DOHH2 (cell line): ENCODE measurements around the gene SLC45A3.

Experiments used
- H3F3A ChIP-seq: fragments of 200-600 bp; sonication (generic), shearing (Covaris generic); 2 replicates; pipeline ENCODE4 v1.6.0; 2016; ENCODE audit warnings: antibody characterized with exemption, mild to moderate bottlenecking; ENCODE audit not compliant: control insufficient read depth, insufficient read depth
- H3K27ac ChIP-seq: fragments of 200-600 bp; sonication (generic); 2 replicates; pipeline ENCODE4 v1.5.1; 2014; ENCODE audit warnings: low read depth, mild to moderate bottlenecking, low read length, moderate library complexity
- H3K27me3 ChIP-seq: fragments of 200-600 bp; sonication (generic); 2 replicates; pipeline ENCODE4 v1.6.1; 2014; ENCODE audit warnings: mild to moderate bottlenecking, low read length, mixed read lengths; ENCODE audit not compliant: control insufficient read depth
- H3K36me3 ChIP-seq: fragments of 200-600 bp; sonication (generic); 2 replicates; pipeline ENCODE4 v1.6.1; 2014; ENCODE audit warnings: mild to moderate bottlenecking, low read length, moderate library complexity, mixed read lengths; ENCODE audit not compliant: control insufficient read depth
- H3K4me1 ChIP-seq: fragments of 200-600 bp; sonication (generic); 2 replicates; pipeline ENCODE4 v1.6.1; 2014; ENCODE audit warnings: mild to moderate bottlenecking, low read length, mixed read lengths; ENCODE audit not compliant: control insufficient read depth
- H3K4me2 ChIP-seq: fragments of 200-600 bp; sonication (generic); 2 replicates; pipeline ENCODE4 v1.6.0; 2014; ENCODE audit warnings: mild to moderate bottlenecking, low read length, moderate library complexity
- H3K4me3 ChIP-seq: fragments of 200-600 bp; sonication (generic); 2 replicates; pipeline ENCODE4 v1.5.1; 2014; ENCODE audit warnings: mild to moderate bottlenecking, low read length, mixed read lengths
- H3K79me2 ChIP-seq: fragments of 200-600 bp; sonication (generic); 2 replicates; pipeline ENCODE4 v1.6.1; 2014; ENCODE audit warnings: mild to moderate bottlenecking, low read length, mixed read lengths; ENCODE audit not compliant: control insufficient read depth
- H3K9me2 ChIP-seq: fragments of 200-600 bp; sonication (generic); replicated peaks from 2 replicates; pipeline ENCODE4 v1.6.1; 2014; ENCODE audit warnings: mild to moderate bottlenecking, low read length, mixed read lengths; ENCODE audit not compliant: control insufficient read depth
- H3K9me3 ChIP-seq: fragments of 200-600 bp; sonication (generic); 2 replicates; pipeline ENCODE4 v1.6.1; 2014; ENCODE audit warnings: antibody characterized with exemption, low read length, mixed read lengths; ENCODE audit not compliant: control insufficient read depth, insufficient read depth
- H4K20me1 ChIP-seq: fragments of 200-600 bp; sonication (generic); 2 replicates; pipeline ENCODE4 v1.6.0; 2014; ENCODE audit warnings: low read depth, mild to moderate bottlenecking, antibody characterized with exemption, low read length, moderate library complexity; ENCODE audit not compliant: control insufficient read depth, insufficient read depth
- CTCF ChIP-seq: fragments of 200-600 bp; sonication (generic); IDR thresholded peaks from one replicate; pipeline ENCODE4 v1.5.1; 2014; ENCODE audit warnings: antibody characterized with exemption, mild to moderate bottlenecking, low read depth, low read length; ENCODE audit not compliant: poor library complexity, severe bottlenecking
- EZH2phosphoT487 ChIP-seq: fragments of 200-600 bp; sonication (generic); IDR thresholded peaks from 2 replicates; pipeline ENCODE4 v1.6.1; 2017; ENCODE audit warnings: borderline replicate concordance, mild to moderate bottlenecking, antibody characterized with exemption, low read length, moderate library complexity, mixed read lengths

SLC45A3 gene

GRCh38 chr1:205670150-205670446 lies 10.2 kb downstream of the SLC45A3 start:
- no peaks in the 10 kb centered on the region for H3K9me2 ChIP-seq
- TF ChIP-seq CTCF, result no peak
- TF ChIP-seq EZH2phosphoT487, result no peak
- H3K36me3 ChIP-seq, result no peaks in the 10 kb centered on the region
- no peaks in the 10 kb centered on the region for H3K79me2 ChIP-seq
- no peaks in the 10 kb centered on the region for H3K27me3 ChIP-seq
- no peak overlapping the region for H3K4me3 ChIP-seq
- no peaks in the 10 kb centered on the region for H4K20me1 ChIP-seq
- H3F3A ChIP-seq, result no peaks in the 10 kb centered on the region; the same call in 1 of the 2 replicates
- H3K9me3 ChIP-seq, result no peaks in the 10 kb centered on the region
- H3K4me1 ChIP-seq, result peaks cover 54% of the 10 kb centered on the region
- peak overlapping the region; percentile 66; the same call in 1 of the 2 replicates for H3K4me2 ChIP-seq
- no peak overlapping the region for H3K27ac ChIP-seq

DNA sequence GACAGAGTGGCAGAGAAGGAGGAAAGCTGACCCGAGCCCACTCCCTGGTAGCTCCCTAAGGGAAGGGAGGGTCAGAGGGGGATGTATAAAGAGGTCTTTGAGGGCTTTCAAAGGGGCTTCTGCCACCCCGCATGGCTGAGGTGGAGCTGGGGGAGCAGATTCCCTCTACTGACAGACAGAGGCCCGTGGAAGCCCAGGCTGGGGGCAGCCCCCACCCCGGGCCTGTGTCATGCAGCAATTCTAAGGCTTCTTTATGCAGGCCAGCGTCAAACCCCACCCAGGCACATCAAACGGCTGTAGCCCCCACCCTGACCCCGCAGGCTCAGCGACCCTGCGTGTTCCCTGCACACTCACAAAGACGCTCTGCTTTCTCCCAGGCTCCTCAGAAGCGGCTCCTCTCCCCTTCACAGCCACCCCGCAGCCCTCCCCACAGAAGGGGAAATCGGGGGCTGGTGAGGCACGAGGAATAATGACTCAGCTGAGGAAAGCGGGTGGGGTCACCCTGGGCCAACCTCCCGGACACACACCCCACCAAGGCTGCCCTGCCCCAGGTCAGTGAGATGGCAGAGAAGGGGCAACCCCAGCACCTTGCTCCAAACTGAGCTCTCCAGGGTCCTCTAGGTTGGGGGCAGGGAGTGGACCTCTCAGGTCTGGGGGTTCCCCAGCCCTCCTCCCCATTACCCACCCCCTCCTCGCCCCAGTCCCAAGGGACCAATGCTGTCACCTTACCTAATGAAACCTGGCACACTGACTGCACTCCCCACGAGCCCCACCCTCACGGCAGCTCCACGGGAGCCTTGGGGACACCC lies 10.8 kb downstream of the SLC45A3 start:
- peaks cover 60% of the 10 kb centered on the region for H3K4me1 ChIP-seq
- no peaks in the 10 kb centered on the region for H3K79me2 ChIP-seq
- H3K27ac ChIP-seq, result peak overlapping the region; percentile 2; the same call in 1 of the 2 replicates
- H3K4me3 ChIP-seq, result peak overlapping the region; percentile 43
- H3K4me2 ChIP-seq, result peak overlapping the region; percentile 66
- no peaks in the 10 kb centered on the region for H3K9me3 ChIP-seq
- no peaks in the 10 kb centered on the region for H4K20me1 ChIP-seq
- no peaks in the 10 kb centered on the region; the same call in 1 of the 2 replicates for H3F3A ChIP-seq
- H3K27me3 ChIP-seq, result no peaks in the 10 kb centered on the region
- no peaks in the 10 kb centered on the region for H3K36me3 ChIP-seq
- TF ChIP-seq EZH2phosphoT487 (no peak), CTCF (no peak)
- no peaks in the 10 kb centered on the region for H3K9me2 ChIP-seq

- peak overlapping the region; percentile 2; the same call in 1 of the 2 replicates for H3K27ac ChIP-seq
- peaks cover 63% of the 10 kb centered on the region for H3K4me1 ChIP-seq
- TF ChIP-seq CTCF, result peak; percentile 21
- TF ChIP-seq EZH2phosphoT487, result no peak
- no peaks in the 10 kb centered on the region for H3K9me3 ChIP-seq
- peak overlapping the region; percentile 43 for H3K4me3 ChIP-seq
- H3F3A ChIP-seq, result no peaks in the 10 kb centered on the region; the same call in 1 of the 2 replicates
- H3K27me3 ChIP-seq, result no peaks in the 10 kb centered on the region
- peak overlapping the region; percentile 66 for H3K4me2 ChIP-seq
- H4K20me1 ChIP-seq, result no peaks in the 10 kb centered on the region
- H3K9me2 ChIP-seq, result no peaks in the 10 kb centered on the region
- no peaks in the 10 kb centered on the region for H3K36me3 ChIP-seq
- no peaks in the 10 kb centered on the region for H3K79me2 ChIP-seq
Measured at GRCh38 chr1:205668951-205669340, 11.4 kb downstream of the SLC45A3 start.
